ENCODE results near the gene ATP6V1E1.

The ATP6V1E1 gene

GRCh38 chr22:17629641-17630040 is 1.1 kb upstream of the ATP6V1E1 start:
- Histone ChIP-seq H3K4me3 (ENCODE audit: low read depth, low read length) (peak overlapping the region; percentile 99), H3K27ac (no peak overlapping the region; the same call in 1 of the 2 replicates), H3K9me3 (ENCODE audit: severe bottlenecking) (no peaks in the 10 kb centered on the region), H3K36me3 (peaks cover 9% of the 10 kb centered on the region), H3K27me3 (ENCODE audit: insufficient read depth, low read depth, severe bottlenecking) (no peaks in the 10 kb centered on the region)
- no peak for TF ChIP-seq CTCF (IDR thresholded peaks at IDR 0.05; ENCODE audit: low read depth, low read length)
- DNase-seq, result no peak

GRCh38 chr22:17629173-17629489 is 582 bp upstream of the ATP6V1E1 start:
- no peak for DNase-seq
- peak overlapping the region; percentile 87 for H3K27ac ChIP-seq
- peak overlapping the region; percentile 99 for H3K4me3 ChIP-seq (ENCODE audit: low read depth, low read length)

GRCh38 chr22:17627961-17628405 is 566 bp downstream of the ATP6V1E1 start:
- Histone ChIP-seq H3K9me3 (ENCODE audit: severe bottlenecking) (no peaks in the 10 kb centered on the region), H3K27me3 (ENCODE audit: insufficient read depth, low read depth, severe bottlenecking) (no peaks in the 10 kb centered on the region), H3K27ac (peak overlapping the region; percentile 87), H3K36me3 (peaks cover 14% of the 10 kb centered on the region), H3K4me3 (ENCODE audit: low read depth, low read length) (peak overlapping the region; percentile 99)
- TF ChIP-seq CTCF (IDR thresholded peaks at IDR 0.05; ENCODE audit: low read depth, low read length), result no peak
- DNase-seq, result no peak

More at GRCh38 chr22:17629173-17629489, 582 bp upstream of the ATP6V1E1 start:
- Histone ChIP-seq H3K27me3 (ENCODE audit: insufficient read depth, low read depth, severe bottlenecking) (no peaks in the 10 kb centered on the region), H3K9me3 (ENCODE audit: severe bottlenecking) (no peaks in the 10 kb centered on the region), H3K36me3 (peaks cover 9% of the 10 kb centered on the region)
- no peak for TF ChIP-seq CTCF (IDR thresholded peaks at IDR 0.05; ENCODE audit: low read depth, low read length)

- TF ChIP-seq CTCF (IDR thresholded peaks at IDR 0.05; ENCODE audit: low read depth, low read length), result no peak
- no peaks in the 10 kb centered on the region for H3K27me3 ChIP-seq (ENCODE audit: insufficient read depth, low read depth, severe bottlenecking)
- H3K4me3 ChIP-seq (ENCODE audit: low read depth, low read length), result peak overlapping the region; percentile 26
- peak overlapping the region; percentile 79 for H3K27ac ChIP-seq
- peaks cover 55% of the 10 kb centered on the region for H3K36me3 ChIP-seq
- no peaks in the 10 kb centered on the region for H3K9me3 ChIP-seq (ENCODE audit: severe bottlenecking)
- no peak for DNase-seq
These were observed 15.3 kb downstream of the ATP6V1E1 start for GRCh38 chr22:17613280-17613679.

GRCh38 chr22:17612057-17612456 is 16.5 kb downstream of the ATP6V1E1 start:
- peaks cover 50% of the 10 kb centered on the region for H3K36me3 ChIP-seq

More at GRCh38 chr22:17612057-17612456, 16.5 kb downstream of the ATP6V1E1 start:
- Histone ChIP-seq H3K27me3 (ENCODE audit: insufficient read depth, low read depth, severe bottlenecking) (no peaks in the 10 kb centered on the region), H3K27ac (no peak overlapping the region), H3K4me3 (ENCODE audit: low read depth, low read length) (no peak overlapping the region), H3K9me3 (ENCODE audit: severe bottlenecking) (no peaks in the 10 kb centered on the region)
- TF ChIP-seq CTCF (IDR thresholded peaks at IDR 0.05; ENCODE audit: low read depth, low read length), result no peak
- DNase-seq, result no peak

Measured in WERI-Rb-1 (cell line).